ENCODE measurements around the gene ACSS1.
A peak's percentile ranks its signal among the peaks of the same experiment; 100 is the strongest.

The ACSS1 gene

DNA sequence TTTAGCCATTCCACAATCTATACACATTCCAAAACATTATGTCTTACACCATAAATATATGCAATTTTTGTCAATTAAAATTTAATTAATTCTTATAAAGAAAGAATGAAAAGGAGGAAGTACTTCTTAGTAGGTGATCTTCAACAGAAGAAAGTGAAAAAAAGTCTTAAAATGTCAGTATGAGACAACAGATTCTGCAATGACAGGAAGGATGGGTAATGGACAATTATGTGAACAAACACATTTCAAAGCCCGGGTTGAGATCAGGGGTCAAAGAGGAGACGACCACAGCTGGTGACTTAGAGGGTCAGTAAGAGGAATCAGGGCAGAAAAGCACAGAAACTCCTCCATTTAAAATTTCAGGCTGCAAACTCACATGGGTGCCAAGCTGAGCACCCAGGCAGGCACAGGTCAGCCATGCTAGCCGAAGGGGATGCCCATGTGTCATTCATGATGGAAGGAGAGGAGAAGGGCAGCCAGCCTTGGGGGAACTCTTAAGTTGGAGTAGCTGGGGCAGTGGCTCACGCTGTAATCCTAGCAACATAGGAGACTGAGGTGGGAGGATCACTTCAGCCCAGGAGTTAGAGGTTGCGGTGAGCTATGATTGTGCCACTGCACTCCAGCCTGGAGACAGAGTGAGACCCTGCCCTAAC is 13.0 kb upstream of the ACSS1 start:
- H3K27ac ChIP-seq = no peak overlapping the region
- TF ChIP-seq CTCF (IDR thresholded peaks at IDR 0.05) (no peak), ZFX (IDR thresholded peaks at IDR 0.05; ENCODE audit: borderline replicate concordance) (no peak)

- no peak for TF ChIP-seq ZFX (IDR thresholded peaks at IDR 0.05; ENCODE audit: borderline replicate concordance)
- TF ChIP-seq CTCF (IDR thresholded peaks at IDR 0.05) = no peak
- no peak overlapping the region for H3K27ac ChIP-seq
Measured at GRCh38 chr20:25067102-25067987, 9.4 kb upstream of the ACSS1 start.

DNA sequence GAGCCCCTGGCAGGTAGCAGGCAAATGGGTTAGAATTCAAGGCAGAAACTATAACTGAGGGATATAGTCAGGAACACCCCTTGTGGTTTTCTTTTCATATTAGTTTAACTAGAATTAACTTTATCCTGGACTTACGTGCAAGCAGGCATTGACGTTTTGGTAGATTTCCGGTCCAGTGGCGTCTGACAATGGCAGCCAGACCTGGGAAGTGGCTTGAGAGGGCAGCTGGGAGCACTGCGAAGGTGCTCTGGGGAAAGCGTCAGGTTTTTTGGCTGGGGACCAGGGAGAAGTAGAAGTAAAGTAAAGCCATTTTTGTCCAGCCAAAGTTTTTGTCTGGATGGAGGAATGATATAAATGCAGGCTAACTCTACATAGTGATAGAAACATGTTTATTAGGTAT is 8.4 kb upstream of the ACSS1 start:
- TF ChIP-seq ZFX (IDR thresholded peaks at IDR 0.05; ENCODE audit: borderline replicate concordance) = no peak
- no peak for TF ChIP-seq CTCF (IDR thresholded peaks at IDR 0.05)
- H3K27ac ChIP-seq = no peak overlapping the region

DNA sequence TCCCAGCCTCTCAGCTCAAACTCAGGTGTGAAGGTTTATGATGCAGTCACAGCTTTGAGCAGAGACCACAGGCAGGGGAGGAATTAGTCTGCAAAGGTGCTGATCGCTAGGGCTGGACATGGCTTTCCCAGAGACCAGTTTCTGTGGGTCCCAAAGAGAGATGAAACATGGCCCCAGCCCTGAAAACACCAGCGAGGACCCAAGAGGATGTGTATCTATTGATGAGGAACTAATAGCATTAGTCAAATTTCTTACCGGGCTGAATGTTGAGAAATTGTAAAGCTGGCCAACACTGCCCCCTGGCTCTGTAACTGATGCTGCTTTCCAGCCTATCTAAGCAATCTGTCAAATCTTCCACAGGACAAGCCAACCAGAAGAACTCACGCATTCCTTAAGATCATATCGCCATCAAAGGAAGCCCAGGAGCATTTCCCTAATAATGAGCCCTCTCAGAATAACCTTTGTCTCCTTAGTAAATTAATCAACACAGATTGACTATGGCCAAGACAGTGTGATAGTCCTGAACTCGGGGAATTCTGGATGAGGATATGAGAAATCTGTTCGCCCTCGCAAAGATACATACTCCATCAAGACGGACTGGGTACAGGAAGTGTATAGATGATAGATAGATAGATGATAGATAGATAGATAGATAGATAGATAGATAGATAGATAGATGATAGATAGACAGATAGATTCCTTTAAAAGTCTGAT is 7.8 kb upstream of the ACSS1 start:
- TF ChIP-seq ZFX (IDR thresholded peaks at IDR 0.05; ENCODE audit: borderline replicate concordance) (no peak), CTCF (IDR thresholded peaks at IDR 0.05) (peak; percentile 82)
- no peak overlapping the region for H3K27ac ChIP-seq

DNA sequence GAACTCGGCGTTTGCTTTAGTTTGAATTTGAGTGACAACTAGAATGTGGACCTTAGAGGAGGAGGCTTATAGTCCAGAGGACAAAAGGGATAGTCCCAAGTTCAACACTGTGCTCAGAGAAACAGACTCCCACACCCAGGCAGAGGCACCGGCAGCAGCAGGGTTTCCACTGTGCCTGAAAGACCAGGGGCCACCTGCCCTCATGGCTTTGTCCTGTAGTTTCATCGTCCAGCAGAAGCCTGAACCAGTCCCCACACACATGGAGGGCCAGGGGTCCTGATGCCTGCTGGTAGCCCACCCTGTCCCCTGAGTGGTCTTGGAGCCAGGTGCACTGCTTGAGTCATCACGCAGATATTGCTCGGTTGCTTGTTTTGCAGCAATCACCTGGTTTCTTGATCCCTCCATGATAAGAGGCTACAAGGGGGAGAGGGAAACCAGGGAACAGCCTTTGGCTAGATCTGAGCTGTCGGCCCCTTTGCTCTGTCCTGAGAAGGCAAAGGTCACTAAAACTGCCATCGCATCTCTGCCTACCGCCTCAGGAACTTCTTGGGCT is 7.2 kb upstream of the ACSS1 start:
- H3K27ac ChIP-seq = no peak overlapping the region
- no peak for TF ChIP-seq CTCF (IDR thresholded peaks at IDR 0.05)
- no peak for TF ChIP-seq ZFX (IDR thresholded peaks at IDR 0.05; ENCODE audit: borderline replicate concordance)

GRCh38 chr20:25064561-25065071 is 6.7 kb upstream of the ACSS1 start:
- H3K27ac ChIP-seq = no peak overlapping the region
- TF ChIP-seq ZFX (IDR thresholded peaks at IDR 0.05; ENCODE audit: borderline replicate concordance) = no peak
- TF ChIP-seq CTCF (IDR thresholded peaks at IDR 0.05) = no peak
